ENCODE measurements around the gene HMG20A. TPM values are rescaled to one million over a fixed set of nuclear protein-coding genes. Genes with fewer than 3 reads are reported as not detected.
A peak's percentile ranks its signal among the peaks of the same experiment; 100 is the strongest.

HMG20A gene
- total and polyA plus RNA-seq, 2 of the 13 experiments (the other 11 are each of a cell fraction or from before 2014, with no cell fraction given): 28.0 to 35.2 TPM

DNA sequence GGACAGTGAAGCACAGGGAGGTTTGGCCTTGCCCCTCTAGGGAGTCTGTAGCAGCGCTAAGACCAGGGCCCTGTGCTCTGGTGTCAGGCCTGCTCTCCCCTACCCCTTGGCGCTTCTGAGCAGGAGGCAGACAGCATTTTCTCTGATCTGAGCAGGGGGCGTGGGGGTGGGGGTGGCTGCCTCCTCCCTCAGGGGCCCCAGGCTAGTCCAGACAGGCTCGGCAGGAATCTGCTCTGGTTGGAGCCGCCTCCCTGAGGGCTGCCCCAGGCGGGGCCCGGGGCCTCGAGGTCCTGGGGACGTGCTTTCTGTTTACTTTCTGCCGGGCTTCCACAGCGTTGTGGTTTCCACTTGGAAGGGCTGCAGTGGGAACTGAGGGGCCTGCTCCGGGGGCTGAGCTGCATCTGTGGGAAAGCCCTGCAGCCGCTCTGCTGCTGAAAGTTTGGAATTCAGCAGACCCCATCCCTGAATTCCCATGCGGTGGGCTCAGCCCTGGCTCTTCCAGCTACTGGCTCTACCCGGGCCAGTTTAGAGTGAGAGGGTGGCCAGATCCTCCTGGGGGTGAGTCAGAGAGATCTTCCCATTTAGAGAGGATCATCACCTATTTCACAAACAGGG, 106.6 kb downstream of the HMG20A start (continued):
- peak; percentile 50 for TF ChIP-seq HDAC1 (CRISPR knock-in tag; IDR thresholded peaks at IDR 0.05)
- no peak for TF ChIP-seq RELA (CRISPR knock-in tag; IDR thresholded peaks at IDR 0.05)
- TF ChIP-seq ZNF292 (CRISPR knock-in tag; IDR thresholded peaks at IDR 0.05; ENCODE audit: borderline replicate concordance, low read depth): peak; percentile 81; the same call in 1 of the 2 replicates
- no peak for TF ChIP-seq MED8 (CRISPR knock-in tag; IDR thresholded peaks at IDR 0.05; ENCODE audit: insufficient replicate concordance)
- TF ChIP-seq ZNF331 (CRISPR knock-in tag; IDR thresholded peaks at IDR 0.05): peak; percentile 68; the same call in 1 of the 2 replicates
- TF ChIP-seq, protein P1, sequence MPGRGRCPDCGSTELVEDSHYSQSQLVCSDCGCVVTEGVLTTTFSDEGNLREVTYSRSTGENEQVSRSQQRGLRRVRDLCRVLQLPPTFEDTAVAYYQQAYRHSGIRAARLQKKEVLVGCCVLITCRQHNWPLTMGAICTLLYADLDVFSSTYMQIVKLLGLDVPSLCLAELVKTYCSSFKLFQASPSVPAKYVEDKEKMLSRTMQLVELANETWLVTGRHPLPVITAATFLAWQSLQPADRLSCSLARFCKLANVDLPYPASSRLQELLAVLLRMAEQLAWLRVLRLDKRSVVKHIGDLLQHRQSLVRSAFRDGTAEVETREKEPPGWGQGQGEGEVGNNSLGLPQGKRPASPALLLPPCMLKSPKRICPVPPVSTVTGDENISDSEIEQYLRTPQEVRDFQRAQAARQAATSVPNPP (CRISPR knock-in tag; IDR thresholded peaks at IDR 0.05): no peak
- TF ChIP-seq, protein P2, sequence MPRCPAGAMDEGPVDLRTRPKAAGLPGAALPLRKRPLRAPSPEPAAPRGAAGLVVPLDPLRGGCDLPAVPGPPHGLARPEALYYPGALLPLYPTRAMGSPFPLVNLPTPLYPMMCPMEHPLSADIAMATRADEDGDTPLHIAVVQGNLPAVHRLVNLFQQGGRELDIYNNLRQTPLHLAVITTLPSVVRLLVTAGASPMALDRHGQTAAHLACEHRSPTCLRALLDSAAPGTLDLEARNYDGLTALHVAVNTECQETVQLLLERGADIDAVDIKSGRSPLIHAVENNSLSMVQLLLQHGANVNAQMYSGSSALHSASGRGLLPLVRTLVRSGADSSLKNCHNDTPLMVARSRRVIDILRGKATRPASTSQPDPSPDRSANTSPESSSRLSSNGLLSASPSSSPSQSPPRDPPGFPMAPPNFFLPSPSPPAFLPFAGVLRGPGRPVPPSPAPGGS (CRISPR knock-in tag; IDR thresholded peaks at IDR 0.05): no peak
- peak; percentile 33; the same call in 1 of the 2 replicates for TF ChIP-seq ZNF746 (CRISPR knock-in tag; IDR thresholded peaks at IDR 0.05)
- no peak for TF ChIP-seq ATF7 (IDR thresholded peaks at IDR 0.05)
- 0 out of 2 replicates have a peak, but pooled peaks have one; percentile 6 for TF ChIP-seq ATF7 (CRISPR knock-in tag; IDR thresholded peaks at IDR 0.05)
- no peak for TF ChIP-seq IRX3 (CRISPR knock-in tag; IDR thresholded peaks at IDR 0.05; ENCODE audit: borderline replicate concordance, low read depth)
- no peak for TF ChIP-seq SOX5 (CRISPR knock-in tag; IDR thresholded peaks at IDR 0.05; ENCODE audit: borderline replicate concordance)
- peak; percentile 38; the same call in 1 of the 2 replicates for TF ChIP-seq PITX1 (CRISPR knock-in tag; IDR thresholded peaks at IDR 0.05)
- no peak for TF ChIP-seq SRY (CRISPR knock-in tag; IDR thresholded peaks at IDR 0.05)
- no peak for TF ChIP-seq HES4 (CRISPR knock-in tag; IDR thresholded peaks at IDR 0.05; ENCODE audit: borderline replicate concordance)
- TF ChIP-seq ZNF546 (CRISPR knock-in tag; conservative IDR thresholded peaks at IDR 0.05): no peak
- TF ChIP-seq SOX6 (IDR thresholded peaks at IDR 0.05): no peak
- TF ChIP-seq SOX6 (CRISPR knock-in tag; IDR thresholded peaks at IDR 0.05): peak; percentile 28; the same call in 1 of the 2 replicates
- peak; percentile 79 for TF ChIP-seq ZFY (CRISPR knock-in tag; IDR thresholded peaks at IDR 0.05)
- 0 out of 2 replicates have a peak, but pooled peaks have one; percentile 56 for TF ChIP-seq ZNF124 (CRISPR knock-in tag; IDR thresholded peaks at IDR 0.05)
- peak; percentile 57; the same call in 1 of the 2 replicates for TF ChIP-seq ZNF747 (CRISPR knock-in tag; IDR thresholded peaks at IDR 0.05; ENCODE audit: borderline replicate concordance)
- peak; percentile 53 for TF ChIP-seq ZMYM4 (CRISPR knock-in tag; IDR thresholded peaks at IDR 0.05)
- TF ChIP-seq CC2D1A (CRISPR knock-in tag; IDR thresholded peaks at IDR 0.05): no peak
- TF ChIP-seq, protein P3, sequence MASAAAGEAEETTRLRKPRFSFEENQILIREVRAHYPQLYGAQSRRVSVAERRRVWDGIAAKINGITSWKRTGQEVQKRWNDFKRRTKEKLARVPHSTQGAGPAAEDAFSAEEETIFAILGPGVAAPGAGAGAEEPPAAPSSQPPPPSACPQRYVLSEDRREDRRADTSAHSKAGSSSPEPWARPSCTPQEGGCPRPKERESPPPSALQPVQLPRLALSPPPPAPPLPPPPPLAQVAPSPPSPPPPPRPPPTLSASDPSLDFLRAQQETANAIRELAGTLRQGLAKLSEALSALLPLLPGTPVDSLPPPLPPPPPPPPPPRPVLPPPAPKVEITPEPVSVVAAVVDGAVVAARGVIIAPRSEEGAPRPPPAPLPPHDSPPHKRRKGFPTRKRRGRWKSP (CRISPR knock-in tag; IDR thresholded peaks at IDR 0.05): 0 out of 2 replicates have a peak, but pooled peaks have one; percentile 33
- TF ChIP-seq FOSL1 (CRISPR knock-in tag; IDR thresholded peaks at IDR 0.05; ENCODE audit: borderline replicate concordance): no peak
- TF ChIP-seq HOXA3 (CRISPR knock-in tag; IDR thresholded peaks at IDR 0.05): peak; percentile 65
- TF ChIP-seq STAG1 (CRISPR knock-in tag; IDR thresholded peaks at IDR 0.05): no peak
- TF ChIP-seq HMG20B (CRISPR knock-in tag; conservative IDR thresholded peaks at IDR 0.05): peak; percentile 43; the same call in 1 of the 2 replicates
- TF ChIP-seq TBX2 (CRISPR knock-in tag; IDR thresholded peaks at IDR 0.05; ENCODE audit: borderline replicate concordance): peak; percentile 41

Data from HepG2 (cell line).